Astrocyte of the hippocampus (primary cell): Measurements from ENCODE around the gene POC1A.
A peak's percentile ranks its signal among the peaks of the same experiment; 100 is the strongest.
"Not testable (repeated sequence)": the region's sequence is repeated elsewhere in the genome, so short reads cannot be mapped to it uniquely, and the experiment has no call there.

ENCODE experiments used
- DNase-seq: peaks from one replicate; pipeline ENCODE4 v3.0.0; 2011; ENCODE audit warnings: low read depth, low spot score

The POC1A gene

DNA sequence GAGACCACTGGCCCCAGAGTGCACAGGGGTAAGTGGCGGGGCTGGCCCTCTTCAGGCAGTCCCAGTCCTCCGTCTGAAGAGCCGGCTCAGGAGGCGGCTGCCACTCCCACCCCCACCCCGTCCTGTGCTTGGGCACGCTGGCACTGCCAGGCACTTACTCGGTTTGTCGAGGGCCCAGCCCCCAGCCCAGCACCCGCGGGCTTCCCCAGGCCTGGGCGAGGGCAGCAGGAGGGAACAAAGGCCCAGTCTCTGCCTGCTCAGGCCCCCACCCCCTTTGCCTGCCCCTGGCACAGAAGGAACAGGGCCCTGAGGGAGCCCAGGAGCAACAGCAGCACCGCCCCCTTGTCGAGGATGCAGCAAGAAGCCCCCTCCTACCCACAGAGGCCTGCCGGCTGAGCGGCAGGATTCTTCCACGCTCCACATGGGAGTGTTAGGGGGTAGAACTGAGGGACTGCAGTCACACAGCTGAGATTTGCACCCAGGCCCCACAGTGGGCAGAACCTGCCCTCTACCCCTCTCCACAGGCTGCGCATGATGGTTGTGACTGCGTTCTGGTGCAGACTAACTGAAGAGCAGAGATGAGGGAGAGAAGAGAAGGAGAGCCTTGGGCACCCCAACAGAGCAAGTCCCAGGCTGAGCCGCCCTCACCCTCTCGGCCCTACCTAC is 106.8 kb downstream of the POC1A start:
- peak; percentile 65 for DNase-seq

DNA sequence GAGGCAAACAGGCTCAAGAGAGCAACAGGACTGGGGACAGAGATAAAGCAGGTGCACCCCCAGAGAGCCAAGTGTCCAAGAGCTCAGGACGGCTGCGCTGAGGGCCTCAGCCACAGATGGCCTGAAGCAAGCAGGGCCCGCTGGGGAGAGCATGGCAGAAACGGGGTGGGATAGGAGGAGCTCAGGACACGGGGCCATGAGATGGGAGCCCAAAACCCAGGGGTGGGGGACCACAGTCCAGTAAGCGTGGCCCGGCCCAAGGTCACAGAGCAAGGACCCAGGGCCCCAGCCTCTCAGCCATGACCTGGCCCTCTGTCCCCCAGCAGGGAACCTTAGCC is 107.4 kb downstream of the POC1A start:
- DNase-seq: no peak

DNA sequence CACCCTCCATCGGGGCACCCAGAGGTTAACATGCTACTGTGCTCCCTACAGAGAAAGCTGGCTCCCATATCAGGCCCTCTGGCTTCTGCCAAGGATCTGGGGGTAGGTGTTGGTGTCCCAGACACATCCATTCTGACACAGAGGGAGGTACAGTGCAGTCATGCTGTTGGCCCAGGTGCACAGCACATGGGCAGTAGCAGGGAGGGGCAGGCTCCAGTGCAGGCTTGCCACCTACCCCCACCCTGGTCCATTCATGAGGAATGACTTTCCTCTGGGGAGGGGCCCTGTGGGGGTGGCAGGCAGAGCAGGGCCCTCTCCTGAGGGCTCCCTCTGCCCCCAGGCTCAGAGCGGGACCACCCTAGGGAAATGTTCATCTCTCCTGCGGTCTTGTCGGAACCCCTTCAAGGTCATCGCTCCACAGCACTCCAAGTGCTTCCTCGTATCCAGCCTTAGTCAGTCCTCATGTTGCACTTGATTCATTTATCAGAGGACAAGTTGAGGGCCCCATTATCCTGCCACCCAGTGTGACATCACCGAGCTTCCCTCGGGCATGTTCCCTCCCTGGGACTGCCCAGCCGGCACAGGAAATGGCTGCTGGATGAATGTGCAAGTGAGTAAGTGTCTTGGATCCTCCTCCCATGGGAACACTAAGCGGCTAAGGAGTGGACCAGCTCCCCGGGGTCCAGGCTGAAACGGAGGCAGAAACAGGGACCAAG is 107.9 kb downstream of the POC1A start:
- DNase-seq: peak; percentile 93

DNA sequence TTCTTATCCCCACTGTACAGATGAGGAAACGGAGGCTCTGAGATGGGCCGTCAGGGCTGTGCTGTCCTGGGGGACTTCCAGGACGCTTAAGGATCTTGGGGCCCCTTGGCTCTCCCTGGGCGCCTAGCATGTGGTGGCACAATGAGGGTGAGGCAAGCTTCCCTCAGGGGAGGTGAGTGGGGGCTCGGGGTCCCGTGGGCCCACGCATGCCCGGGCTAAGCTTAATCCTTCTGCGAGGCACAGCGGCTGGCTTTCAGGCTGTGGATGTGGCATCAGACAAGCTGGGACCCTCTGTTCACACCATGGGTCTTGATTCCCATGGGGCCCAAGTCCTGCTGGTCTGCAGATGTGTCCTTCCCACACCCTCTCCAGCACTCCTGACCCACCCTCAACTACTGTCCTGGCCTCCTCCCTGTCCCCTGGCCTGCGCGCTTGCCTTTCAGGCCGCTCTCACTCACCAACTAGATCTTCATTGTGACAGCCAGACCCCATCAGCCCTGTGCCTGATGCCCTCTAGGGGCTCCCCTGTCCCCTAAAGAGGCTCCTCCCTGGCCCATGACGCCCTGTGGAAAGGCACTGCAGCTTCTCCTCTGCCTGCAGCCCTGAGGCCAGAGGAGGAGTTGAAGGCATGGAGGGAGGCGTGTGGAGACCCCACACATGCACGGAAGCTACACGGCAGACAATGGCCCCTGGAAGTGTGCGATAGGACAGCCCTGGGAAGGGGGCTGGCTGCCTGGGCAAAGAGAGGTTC is 109.2 kb downstream of the POC1A start:
- DNase-seq: no peak

DNA sequence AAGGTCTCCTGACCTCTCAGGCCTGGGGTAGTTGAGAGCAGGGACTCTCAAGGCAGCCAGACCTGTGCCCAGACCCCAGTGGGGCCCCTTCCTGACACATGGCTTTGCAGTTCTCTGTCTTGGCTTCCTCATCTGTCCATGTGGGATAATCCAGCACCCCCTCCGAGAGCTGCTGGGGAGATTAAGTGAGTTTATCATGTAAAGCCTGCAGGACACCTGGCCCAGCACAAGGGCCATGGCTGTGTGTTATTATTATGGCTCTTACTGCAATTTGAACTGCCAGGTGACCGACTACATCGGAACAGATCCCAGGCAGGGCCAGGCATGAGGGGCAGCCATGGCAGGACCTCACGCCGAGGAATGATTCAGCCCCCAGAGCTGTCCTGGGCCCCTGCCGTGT is 110.5 kb downstream of the POC1A start:
- no peak for DNase-seq

DNA sequence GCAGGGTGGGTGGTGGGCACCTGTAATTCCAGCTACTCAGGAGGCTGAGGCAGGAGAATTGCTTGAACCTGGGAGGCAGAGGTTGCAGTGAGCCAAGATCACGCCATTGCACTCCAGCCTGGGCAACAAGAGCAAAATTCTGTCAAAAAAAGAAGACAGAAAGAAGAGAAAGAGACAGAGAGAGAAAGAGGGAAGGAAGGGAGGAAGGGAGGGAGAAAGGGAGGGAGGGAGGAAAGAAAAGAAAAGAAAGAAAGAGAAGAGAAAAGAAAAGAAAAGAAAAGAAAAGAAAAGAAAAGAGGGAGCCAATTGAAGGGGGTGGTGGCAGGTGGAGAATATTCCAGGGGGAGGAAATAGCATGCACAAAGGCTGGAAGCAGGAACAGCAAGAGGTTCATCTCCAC is 111.2 kb downstream of the POC1A start:
- not testable (repeated sequence) for DNase-seq

DNA sequence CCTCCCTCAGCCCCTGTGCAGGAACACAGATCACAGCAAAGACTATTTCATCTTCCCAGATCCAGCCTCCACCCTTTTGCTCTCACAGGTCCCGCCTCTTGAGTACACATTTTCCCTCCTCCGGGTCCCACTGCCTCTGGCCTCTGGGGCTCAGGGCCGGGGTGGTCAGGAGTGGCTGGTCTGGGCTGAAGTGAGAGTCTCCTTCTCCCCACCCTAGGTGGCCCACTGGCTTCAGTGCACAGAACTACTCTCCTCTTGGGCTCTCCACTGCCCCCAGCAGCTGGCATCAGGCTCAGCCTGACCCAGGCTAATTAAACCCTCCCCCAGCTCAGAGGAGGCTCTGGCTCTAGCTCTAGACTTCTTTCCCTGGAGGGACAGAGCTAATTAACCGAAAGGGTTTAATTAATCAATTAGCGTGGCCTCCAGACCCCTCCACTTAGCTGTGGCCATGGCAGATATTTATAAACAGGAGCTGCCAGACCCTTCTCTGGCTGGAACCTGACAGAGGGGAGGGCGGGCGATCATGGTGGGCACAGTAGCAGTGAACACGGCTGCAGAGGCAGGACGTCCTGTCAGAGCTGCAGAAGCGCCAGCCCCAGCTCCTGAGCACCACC is 113.0 kb downstream of the POC1A start:
- DNase-seq: peak; percentile 57

DNA sequence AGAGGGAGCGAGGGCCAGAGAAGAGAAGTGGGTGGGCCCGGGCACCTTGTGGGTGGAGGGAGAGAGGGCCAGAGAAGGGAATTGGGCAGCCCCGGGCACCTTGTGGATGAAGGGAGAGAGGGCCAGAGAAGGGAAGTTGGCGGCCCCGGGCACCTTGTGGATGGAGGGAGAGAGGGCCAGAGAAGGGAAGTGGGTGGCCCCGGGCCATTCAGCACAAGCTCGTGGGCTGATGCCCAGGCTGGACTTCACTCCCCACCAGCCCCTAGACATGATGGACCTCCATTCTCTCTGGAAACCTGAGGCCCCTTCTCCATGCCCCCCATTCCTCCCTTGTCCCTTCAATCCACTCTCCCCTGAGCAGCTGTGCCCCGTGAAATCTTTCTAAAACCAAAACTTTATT is 113.6 kb downstream of the POC1A start:
- no peak for DNase-seq

DNA sequence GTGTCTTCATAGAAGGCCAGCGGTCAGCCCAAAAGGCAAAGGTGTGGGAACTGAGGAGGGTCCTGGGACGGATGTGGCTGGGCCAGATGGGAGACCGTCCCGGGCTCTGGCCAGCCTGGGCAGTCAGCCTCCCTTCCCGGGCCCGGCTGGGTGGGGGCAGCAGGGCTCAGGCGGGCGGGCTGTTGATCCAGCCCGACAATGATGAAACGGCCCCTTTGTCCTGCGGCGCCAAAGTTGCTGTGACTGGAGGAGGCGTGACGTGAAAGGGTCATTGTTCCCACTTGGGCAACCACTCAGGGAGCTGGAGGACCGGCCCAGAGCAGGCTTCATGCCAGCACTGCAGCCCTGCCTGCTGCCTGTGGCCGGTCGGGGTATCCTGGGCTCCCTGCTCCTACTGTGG is 114.4 kb downstream of the POC1A start:
- DNase-seq: peak; percentile 92

DNA sequence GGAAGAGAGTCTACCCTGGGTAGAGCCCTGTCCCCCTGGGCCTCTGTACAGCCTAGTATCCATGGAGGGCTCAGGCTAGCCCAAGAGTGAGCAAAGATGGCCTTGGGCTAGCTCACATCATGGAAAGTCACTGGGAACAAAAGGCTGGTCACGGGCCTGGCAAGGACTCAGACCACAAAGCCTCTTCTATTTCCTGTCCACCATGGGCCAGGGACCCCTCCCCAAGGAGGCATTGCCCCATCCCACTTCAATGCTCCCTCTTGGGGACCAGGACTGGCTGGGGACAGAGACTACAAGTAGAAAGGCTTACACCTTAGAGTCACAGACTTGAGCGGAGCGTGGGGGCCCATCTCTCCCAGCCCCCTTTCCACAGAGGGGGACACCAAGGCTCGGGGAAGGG is 114.8 kb downstream of the POC1A start:
- DNase-seq: no peak

DNA sequence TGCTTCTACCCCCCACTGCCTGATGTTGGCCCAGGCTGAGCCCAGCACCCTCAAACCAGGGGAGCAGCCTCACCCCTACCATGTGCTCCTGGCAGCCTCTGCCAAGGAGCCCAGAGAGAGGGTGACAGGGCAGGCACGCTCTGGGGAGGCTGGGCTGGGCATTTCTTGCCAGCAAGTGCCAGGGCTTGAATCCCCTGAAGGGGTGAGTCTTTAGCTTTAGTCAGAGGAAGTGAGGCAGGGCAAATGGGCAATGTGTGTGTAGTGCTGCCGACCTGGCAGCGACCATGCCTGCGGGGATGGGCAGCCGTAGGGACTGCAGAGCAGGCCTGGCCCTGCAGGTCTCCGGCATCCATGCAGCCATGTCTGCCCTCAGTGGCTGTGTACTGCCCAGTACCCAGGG is 116.0 kb downstream of the POC1A start:
- no peak for DNase-seq

DNA sequence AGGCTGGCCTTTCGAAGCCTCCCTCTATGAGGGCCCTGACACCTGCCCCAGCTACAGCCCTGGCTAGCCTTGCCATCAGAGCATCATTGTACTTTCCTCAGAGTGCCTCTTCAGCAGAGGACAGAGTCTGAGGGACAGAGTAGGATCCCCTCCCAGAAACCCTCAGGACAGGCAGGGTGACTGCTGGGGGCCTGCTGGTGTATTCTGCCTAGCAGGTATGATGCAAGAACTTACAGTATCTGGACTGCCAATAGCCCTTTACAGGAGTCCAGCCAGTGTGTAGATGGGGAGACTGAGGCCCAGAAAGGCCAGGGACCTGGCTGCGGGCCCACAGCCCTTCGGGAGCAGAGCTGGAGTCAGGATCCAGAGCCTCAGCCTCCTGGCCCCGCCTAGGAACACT is 116.9 kb downstream of the POC1A start:
- no peak for DNase-seq

DNA sequence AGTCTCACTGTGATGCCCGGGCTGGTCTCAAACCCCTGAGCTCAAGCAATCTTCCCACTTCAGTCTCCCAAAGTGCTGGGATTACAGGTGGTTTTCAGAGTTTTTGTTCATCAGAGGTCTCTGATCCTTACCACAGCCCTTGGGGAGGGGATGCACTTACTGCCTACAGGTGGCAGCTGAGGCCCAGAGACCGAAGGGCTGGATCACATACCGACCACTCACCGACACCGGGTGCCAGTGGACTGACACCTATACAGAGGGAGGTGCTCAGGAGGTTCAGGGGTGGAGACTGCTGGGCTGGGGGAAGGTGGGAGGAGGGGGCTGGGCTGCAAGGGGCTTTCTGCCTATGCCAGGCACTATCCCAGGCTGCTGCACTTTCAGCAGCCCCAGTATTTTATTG is 117.4 kb downstream of the POC1A start:
- DNase-seq: no peak

DNA sequence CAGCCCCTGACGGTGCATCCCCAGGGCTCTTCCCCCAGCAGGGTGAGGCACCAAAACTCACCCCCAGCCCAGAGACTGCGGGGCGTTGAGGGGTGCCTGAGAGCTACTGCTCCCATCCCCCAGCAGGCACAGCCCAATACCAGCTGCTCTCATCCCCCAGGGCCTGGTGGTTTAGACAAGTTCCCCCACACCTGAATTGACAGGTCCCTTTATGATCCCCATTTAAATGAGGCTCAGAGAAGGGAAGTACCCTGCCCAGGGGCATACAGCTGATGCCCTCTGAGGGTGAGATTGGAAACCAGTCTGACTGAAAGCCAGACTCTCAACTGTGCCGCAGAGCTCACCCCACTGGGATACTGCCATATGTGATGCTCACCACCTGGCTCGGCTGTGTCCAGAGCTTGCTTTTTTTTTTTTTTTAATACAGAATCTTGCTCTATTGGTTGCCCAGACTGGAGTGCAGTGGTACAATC is 118.0 kb downstream of the POC1A start:
- no peak for DNase-seq

DNA sequence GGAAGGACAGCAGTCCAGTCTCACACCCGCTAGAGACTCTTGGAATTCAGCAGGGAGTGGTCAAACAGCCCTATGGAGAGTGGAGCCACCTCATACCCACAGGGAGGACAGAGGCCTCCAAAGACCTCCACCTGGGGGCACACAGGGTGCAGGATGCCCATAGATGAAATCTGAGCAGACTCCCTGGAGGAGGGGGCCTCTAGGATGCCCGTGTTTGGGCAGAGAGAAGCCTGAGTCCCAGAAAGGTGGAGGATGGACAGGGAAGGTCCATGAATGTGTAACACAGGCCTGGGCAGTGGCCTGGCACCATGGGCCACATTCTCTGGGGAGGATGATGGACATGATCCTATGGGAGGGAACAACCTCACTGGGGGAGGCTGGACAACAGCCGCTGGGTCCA is 119.6 kb downstream of the POC1A start:
- DNase-seq: no peak

DNA sequence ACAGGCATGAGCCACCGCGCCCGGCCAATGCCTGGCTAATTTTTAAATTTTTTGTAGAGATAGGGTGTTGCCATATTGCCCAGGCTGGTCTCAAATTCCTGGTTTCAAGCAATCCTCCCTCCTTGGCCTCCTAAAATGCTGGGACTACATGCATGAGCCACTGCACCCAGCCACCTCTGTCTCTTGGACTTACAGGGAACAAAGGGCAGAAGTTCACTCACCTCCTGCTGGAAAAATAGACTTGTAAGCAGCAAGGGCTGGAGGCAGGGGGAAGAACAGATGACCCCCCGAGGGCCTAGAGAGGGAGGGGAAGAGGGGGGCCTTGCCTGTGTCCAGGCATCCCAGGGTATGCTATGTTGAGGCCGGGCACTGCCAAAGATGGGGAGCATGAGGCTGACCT is 120.0 kb downstream of the POC1A start:
- DNase-seq: no peak

DNA sequence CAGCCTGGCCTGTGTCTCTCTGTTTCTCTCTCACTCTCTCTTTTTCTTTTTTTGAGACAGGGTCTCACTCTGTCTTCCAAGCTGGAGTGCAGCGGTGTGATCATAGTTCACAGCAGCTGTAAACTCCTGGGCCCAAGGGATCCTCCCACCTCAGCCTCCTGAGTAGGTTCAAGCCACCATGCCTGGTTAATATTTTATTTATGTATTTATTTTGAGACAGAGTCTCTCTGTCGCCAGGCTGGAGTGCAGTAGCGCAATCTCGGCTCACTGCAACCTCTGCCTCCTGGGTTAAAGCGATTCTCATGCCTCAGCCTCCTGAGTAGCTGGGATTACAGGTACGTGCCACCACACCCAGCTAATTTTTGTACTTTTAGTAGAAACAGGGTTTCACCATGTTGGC is 120.5 kb downstream of the POC1A start:
- not testable (repeated sequence) for DNase-seq

DNA sequence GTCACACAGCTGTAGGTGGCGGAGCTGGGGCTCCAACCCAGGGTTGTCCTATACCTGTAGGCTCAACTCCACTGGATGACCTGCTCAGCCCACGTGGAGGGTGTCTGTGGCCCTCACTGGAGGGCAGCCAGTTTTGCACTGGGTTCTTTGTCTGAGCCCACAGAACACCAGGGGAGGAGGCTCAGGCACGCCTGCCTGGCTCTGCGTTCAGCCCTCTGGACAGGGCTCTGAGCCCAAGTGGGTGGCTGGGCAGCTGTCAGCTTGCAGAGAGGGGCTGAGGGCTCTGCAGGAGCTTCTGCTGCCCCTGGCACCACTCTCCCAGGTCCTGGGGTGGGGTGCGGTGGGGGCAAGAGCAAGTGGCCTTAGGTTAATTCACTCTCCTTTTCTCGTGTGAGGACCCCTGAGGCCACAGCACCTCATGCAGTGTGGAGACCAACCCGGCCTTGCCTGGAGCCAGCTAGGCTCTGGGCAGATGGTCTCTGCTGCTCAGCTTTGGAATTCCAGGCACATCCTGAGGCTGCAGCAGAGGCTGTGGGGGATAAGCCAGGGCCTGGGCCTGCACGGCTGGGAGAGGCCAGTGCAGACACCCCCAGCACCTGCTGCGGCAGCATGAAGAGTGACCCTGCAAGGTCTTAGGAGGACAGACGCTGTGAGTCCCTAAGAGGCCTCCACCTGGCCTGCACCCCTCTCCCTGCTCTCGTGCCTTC is 121.4 kb downstream of the POC1A start:
- no peak for DNase-seq

DNA sequence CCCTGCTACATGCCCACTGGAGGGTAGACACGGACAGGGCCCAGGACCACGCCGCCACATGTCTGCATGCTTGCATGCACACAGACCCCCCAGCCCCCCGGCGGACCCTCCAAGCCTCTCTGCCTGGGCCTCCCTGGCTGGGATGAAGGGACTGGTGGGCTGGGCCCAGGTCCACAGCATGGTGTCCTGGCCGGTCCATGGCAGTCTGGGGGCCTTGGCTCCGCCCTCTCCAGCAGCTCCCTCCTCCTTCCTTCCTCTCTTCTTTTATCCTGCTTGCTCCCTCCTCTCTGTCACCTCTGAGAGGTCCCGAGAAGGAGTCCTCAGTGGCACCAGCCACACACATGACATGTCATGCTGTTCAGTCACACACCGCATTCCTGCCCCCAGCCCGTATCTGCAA is 122.3 kb downstream of the POC1A start:
- no peak for DNase-seq

DNA sequence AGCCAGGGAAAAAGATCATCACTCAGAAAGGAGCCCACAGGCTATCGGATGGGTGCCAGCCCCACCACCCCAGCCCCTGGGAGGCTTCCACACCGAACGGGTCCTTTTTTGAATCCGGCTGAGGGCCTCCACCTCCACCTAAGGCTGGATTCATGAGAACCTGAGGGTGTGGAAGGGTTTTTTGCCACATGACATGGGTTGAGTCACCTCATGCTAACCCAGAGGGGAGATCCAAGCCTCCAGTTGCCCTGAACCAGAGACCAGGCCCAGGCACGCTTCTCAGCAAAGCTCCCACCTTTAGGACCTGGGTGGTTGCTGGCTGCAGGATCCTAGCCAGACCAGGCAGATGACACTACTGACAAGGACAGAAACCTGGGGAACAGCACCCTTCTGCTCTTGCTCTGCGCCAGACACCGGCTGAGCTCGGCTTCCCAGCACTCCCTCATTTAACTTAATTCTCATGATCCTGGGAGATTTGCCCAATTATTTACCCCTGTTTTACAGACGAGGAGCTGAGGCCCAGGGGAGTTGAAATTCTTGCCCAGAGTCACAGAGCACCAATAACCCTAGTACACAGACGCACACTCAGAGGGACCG is 123.4 kb downstream of the POC1A start:
- no peak for DNase-seq

DNA sequence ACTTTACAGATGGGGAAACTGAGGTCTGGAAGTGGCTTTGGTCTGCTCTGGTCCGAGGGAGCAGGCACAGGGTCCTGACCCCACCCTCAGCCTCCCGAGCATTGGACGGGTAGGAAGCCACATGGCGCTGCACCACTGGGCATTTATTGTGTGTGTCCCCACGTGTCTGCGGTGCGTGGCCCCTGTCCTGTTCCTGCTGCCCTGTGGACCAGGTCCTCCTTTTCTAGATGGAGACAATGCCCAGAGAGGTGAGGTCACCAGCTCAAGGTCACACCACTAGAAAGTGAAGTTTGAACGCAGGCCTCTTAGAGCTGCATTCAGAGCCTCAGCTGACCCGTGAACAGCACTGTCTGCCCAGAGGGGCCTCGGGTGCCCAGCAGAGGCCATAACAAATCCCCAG is 124.7 kb downstream of the POC1A start:
- DNase-seq: no peak
